K562 (cell line): ENCODE data around the gene GAMT. TPM values are rescaled to one million over a fixed set of nuclear protein-coding genes. Genes with fewer than 3 reads are reported as not detected.

Source experiments
- NFXL1 ChIP-seq: fragments of 450-650 bp; formaldehyde crosslinking; IDR thresholded peaks from 2 replicates; pipeline ENCODE4 v1.4.0; 2021; ENCODE audit warnings: mild to moderate bottlenecking
- NR2C2 ChIP-seq, 2 experiments: fragments of 200-800 bp in 1 of 2; sonication (Bioruptor generic) in 1 of 2; sonication (generic) in 1 of 2; formaldehyde crosslinking in 1 of 2; IDR thresholded peaks; 2 replicates each; pipeline versions ENCODE4 v1.6.1 to v1.8.0; 2016 to 2022; ENCODE audit warnings: mild to moderate bottlenecking in 1 of 2, missing compliant biosample characterization in 1 of 2, missing genetic modification characterization in 1 of 2, missing genetic modification reagents in 1 of 2
- POLR2AphosphoS5 ChIP-seq: IDR thresholded peaks from 2 replicates; pipeline ENCODE4 v1.6.1; 2011; ENCODE audit warnings: mild to moderate bottlenecking, low read depth, low read length, moderate library complexity; ENCODE audit not compliant: control insufficient read depth, insufficient read depth
- TAL1 ChIP-seq: fragments of 450-650 bp; IDR thresholded peaks from 2 replicates; pipeline ENCODE4 v1.6.1; 2016; ENCODE audit warnings: mild to moderate bottlenecking
- XRCC5 ChIP-seq: fragments of 200-400 bp; formaldehyde crosslinking; IDR thresholded peaks from 2 replicates; pipeline ENCODE4 v1.6.1; 2017; ENCODE audit warnings: low read depth, mild to moderate bottlenecking, low read length
- ZNF124 ChIP-seq: sonication (generic); formaldehyde crosslinking; IDR thresholded peaks from 2 replicates; pipeline ENCODE4 v1.8.1; 2022; ENCODE audit warnings: missing genetic modification reagents
- ZSCAN29 ChIP-seq: fragments of 450-650 bp; IDR thresholded peaks from 2 replicates; pipeline ENCODE4 v1.6.1; 2017
- polyA plus RNA-seq, 8 experiments: library from polyadenylated mRNA; depleted of rRNA in 4 of 8; stranded (reverse) in 5 of 8; unstranded in 3 of 8; fragments of >200 nt; fragmentation: Nextera tagmentation in 2 of 8; fragmentation: Illumina TruSeq in 1 of 8; extraction: Ambion mirVana in 2 of 8; extraction: Trizol in 1 of 8; gene quantifications; 2 replicates each; pipeline versions ENCODE4 v1.2.1 to v1.2.3, GENCODE V29; 2011 to 2014; ENCODE audit warnings: inconsistent platforms in 1 of 8, missing spikeins in 1 of 8
- total RNA-seq, 7 experiments: library from RNA; depleted of rRNA in 6 of 7; stranded (reverse); fragments of >200 nt in 6 of 7; fragmentation: Illumina TruSeq in 2 of 7; extraction: Trizol in 2 of 7; gene quantifications; 2 replicates each; pipeline versions ENCODE4 v1.2.1 to v1.2.3, GENCODE V29; 2011 to 2021; ENCODE audit warnings: low replicate concordance in 1 of 7
- TF ChIP-seq, protein P1 (sequence below): fragments of 450-650 bp; conservative IDR thresholded peaks from 2 replicates; pipeline ENCODE4 v1.6.1; 2016; ENCODE audit warnings: missing genetic modification characterization, low read depth, mild to moderate bottlenecking, missing compliant biosample characterization, moderate library complexity
- TF ChIP-seq, protein P2 (sequence below): IDR thresholded peaks from 3 replicates; pipeline ENCODE4 v1.6.1; 2011; ENCODE audit warnings: borderline replicate concordance, mild to moderate bottlenecking, moderate library complexity; ENCODE audit not compliant: insufficient read length; ENCODE audit errors: extremely low read depth
- TF ChIP-seq, protein P3 (sequence below): fragments of 450-650 bp; IDR thresholded peaks from 2 replicates; pipeline ENCODE4 v1.6.1; 2014; ENCODE audit warnings: low read depth, mild to moderate bottlenecking, moderate library complexity, borderline replicate concordance
- TF ChIP-seq, protein P4 (sequence below), 2 experiments: IDR thresholded peaks; 2 replicates each; pipeline ENCODE4 v1.6.1; 2012; ENCODE audit warnings: improper control_type of control experiment in 2 of 2, low read depth in 2 of 2, low read length in 2 of 2, borderline replicate concordance in 1 of 2
- TF ChIP-seq, protein P5 (sequence below): IDR thresholded peaks from 2 replicates; pipeline ENCODE4 v1.6.1; 2014; ENCODE audit warnings: antibody characterized with exemption
- TF ChIP-seq, protein P6 (sequence below): sonication (generic); formaldehyde crosslinking; IDR thresholded peaks from 2 replicates; pipeline ENCODE4 v1.9.0; 2022; ENCODE audit warnings: mild to moderate bottlenecking, missing genetic modification reagents

Gene GAMT
- total and polyA plus RNA-seq, 9 of the 15 experiments (the other 6 are each of a cell fraction or from before 2014, with no cell fraction given), result 1.3 to 35.3 (median 27.2) TPM

DNA sequence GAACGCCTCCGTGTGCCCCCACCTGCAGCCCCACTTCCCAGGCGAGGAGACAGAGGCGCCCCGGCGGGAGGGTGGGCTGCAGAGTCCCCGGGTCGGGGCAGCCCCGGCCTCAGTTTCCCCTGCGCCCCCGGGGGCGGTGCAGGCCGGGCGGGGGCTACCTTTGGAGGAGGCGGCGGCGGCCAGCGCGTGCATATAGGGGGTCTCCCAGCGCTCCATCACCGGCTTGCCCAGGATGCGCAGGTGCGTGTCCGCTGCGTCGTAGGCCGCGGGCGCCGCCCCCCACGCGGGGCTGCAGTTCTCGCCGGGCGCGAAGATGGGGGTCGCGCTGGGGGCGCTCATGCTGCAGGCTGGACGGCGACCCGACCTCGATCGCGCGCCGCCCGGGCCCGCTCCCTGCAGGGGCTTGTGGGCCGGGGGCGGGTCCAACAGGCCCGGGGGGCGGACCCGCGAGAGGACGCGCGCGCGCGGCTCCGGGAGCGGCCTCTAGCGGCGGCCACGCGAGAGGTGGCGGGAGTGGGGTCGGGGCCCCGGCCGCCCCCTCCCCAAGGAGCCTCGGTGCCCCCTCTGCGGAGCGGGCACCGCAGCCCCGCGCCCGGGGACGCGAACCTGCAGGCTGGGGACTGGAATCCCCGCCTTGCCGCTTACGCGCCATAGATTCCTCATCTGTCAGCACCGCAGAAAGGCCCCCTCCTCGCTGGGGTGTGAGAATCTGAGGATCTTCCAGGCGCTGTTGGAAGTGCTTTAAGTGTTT, at the start of gene GAMT (continued):
- TF ChIP-seq, protein P1, sequence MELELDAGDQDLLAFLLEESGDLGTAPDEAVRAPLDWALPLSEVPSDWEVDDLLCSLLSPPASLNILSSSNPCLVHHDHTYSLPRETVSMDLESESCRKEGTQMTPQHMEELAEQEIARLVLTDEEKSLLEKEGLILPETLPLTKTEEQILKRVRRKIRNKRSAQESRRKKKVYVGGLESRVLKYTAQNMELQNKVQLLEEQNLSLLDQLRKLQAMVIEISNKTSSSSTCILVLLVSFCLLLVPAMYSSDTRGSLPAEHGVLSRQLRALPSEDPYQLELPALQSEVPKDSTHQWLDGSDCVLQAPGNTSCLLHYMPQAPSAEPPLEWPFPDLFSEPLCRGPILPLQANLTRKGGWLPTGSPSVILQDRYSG, result no peak
- TF ChIP-seq, protein P2, sequence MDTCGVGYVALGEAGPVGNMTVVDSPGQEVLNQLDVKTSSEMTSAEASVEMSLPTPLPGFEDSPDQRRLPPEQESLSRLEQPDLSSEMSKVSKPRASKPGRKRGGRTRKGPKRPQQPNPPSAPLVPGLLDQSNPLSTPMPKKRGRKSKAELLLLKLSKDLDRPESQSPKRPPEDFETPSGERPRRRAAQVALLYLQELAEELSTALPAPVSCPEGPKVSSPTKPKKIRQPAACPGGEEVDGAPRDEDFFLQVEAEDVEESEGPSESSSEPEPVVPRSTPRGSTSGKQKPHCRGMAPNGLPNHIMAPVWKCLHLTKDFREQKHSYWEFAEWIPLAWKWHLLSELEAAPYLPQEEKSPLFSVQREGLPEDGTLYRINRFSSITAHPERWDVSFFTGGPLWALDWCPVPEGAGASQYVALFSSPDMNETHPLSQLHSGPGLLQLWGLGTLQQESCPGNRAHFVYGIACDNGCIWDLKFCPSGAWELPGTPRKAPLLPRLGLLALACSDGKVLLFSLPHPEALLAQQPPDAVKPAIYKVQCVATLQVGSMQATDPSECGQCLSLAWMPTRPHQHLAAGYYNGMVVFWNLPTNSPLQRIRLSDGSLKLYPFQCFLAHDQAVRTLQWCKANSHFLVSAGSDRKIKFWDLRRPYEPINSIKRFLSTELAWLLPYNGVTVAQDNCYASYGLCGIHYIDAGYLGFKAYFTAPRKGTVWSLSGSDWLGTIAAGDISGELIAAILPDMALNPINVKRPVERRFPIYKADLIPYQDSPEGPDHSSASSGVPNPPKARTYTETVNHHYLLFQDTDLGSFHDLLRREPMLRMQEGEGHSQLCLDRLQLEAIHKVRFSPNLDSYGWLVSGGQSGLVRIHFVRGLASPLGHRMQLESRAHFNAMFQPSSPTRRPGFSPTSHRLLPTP, result peak; percentile 13
- TF ChIP-seq, protein P3, sequence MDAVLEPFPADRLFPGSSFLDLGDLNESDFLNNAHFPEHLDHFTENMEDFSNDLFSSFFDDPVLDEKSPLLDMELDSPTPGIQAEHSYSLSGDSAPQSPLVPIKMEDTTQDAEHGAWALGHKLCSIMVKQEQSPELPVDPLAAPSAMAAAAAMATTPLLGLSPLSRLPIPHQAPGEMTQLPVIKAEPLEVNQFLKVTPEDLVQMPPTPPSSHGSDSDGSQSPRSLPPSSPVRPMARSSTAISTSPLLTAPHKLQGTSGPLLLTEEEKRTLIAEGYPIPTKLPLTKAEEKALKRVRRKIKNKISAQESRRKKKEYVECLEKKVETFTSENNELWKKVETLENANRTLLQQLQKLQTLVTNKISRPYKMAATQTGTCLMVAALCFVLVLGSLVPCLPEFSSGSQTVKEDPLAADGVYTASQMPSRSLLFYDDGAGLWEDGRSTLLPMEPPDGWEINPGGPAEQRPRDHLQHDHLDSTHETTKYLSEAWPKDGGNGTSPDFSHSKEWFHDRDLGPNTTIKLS, result peak; percentile 21; the same call in 1 of the 2 replicates
- no peak for TF ChIP-seq ZSCAN29
- no peak for TF ChIP-seq NFXL1 (CRISPR knock-in tag)
- TF ChIP-seq POLR2AphosphoS5, result no peak
- no peak for TF ChIP-seq TAL1
- TF ChIP-seq XRCC5, result no peak
- no peak for TF ChIP-seq NR2C2 (CRISPR knock-in tag; IDR thresholded peaks at IDR 0.05)
- peak; percentile 26; the same call in 1 of the 2 replicates for TF ChIP-seq NR2C2 (tag; IDR thresholded peaks at IDR 0.05)
- TF ChIP-seq, protein P4, sequence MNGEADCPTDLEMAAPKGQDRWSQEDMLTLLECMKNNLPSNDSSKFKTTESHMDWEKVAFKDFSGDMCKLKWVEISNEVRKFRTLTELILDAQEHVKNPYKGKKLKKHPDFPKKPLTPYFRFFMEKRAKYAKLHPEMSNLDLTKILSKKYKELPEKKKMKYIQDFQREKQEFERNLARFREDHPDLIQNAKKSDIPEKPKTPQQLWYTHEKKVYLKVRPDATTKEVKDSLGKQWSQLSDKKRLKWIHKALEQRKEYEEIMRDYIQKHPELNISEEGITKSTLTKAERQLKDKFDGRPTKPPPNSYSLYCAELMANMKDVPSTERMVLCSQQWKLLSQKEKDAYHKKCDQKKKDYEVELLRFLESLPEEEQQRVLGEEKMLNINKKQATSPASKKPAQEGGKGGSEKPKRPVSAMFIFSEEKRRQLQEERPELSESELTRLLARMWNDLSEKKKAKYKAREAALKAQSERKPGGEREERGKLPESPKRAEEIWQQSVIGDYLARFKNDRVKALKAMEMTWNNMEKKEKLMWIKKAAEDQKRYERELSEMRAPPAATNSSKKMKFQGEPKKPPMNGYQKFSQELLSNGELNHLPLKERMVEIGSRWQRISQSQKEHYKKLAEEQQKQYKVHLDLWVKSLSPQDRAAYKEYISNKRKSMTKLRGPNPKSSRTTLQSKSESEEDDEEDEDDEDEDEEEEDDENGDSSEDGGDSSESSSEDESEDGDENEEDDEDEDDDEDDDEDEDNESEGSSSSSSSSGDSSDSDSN (IDR thresholded peaks at IDR 0.05; ENCODE audit: borderline replicate concordance in 1 of 2, low read depth in 2 of 2, low read length in 2 of 2), result no peak
- TF ChIP-seq, protein P5, sequence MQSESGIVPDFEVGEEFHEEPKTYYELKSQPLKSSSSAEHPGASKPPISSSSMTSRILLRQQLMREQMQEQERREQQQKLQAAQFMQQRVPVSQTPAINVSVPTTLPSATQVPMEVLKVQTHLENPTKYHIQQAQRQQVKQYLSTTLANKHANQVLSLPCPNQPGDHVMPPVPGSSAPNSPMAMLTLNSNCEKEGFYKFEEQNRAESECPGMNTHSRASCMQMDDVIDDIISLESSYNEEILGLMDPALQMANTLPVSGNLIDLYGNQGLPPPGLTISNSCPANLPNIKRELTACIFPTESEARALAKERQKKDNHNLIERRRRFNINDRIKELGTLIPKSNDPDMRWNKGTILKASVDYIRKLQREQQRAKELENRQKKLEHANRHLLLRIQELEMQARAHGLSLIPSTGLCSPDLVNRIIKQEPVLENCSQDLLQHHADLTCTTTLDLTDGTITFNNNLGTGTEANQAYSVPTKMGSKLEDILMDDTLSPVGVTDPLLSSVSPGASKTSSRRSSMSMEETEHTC, result no peak
- no peak for TF ChIP-seq ZNF124
- TF ChIP-seq, protein P6, sequence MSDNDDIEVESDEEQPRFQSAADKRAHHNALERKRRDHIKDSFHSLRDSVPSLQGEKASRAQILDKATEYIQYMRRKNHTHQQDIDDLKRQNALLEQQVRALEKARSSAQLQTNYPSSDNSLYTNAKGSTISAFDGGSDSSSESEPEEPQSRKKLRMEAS (CRISPR knock-in tag), result 0 out of 2 replicates have a peak, but pooled peaks have one; percentile 12
